HG02798 (cell line): ENCODE measurements around the gene COL4A6.
"Not testable (repeated sequence)": the region's sequence is repeated elsewhere in the genome, so short reads cannot be mapped to it uniquely, and the experiment has no call there.

Source experiments
- ATAC-seq: cut with Tn5 transposase; IDR thresholded peaks from one replicate; pipeline ENCODE4 v1.9.1; 2021; ENCODE audit warnings: mild to moderate bottlenecking; ENCODE audit not compliant: unreplicated experiment, poor library complexity

The COL4A6 gene

GRCh38 chrX:108412783-108413182 is 25.4 kb downstream of the COL4A6 start:
- ATAC-seq, result no peak

GRCh38 chrX:108399418-108400165 is 38.6 kb downstream of the COL4A6 start:
- no peak for ATAC-seq

- no peak for ATAC-seq
These were observed 40.4 kb downstream of the COL4A6 start for GRCh38 chrX:108397627-108398391.

GRCh38 chrX:108396986-108397385 is 41.2 kb downstream of the COL4A6 start:
- ATAC-seq, result no peak

GRCh38 chrX:108396188-108396891 is 41.9 kb downstream of the COL4A6 start:
- ATAC-seq, result no peak

GRCh38 chrX:108390976-108391717 is 47.1 kb downstream of the COL4A6 start:
- ATAC-seq, result not testable (repeated sequence)

- ATAC-seq, result no peak
These were observed 53.4 kb downstream of the COL4A6 start for GRCh38 chrX:108384783-108385182.

GRCh38 chrX:108380222-108380621 is 58.0 kb downstream of the COL4A6 start:
- no peak for ATAC-seq

- not testable (repeated sequence) for ATAC-seq
These were observed 61.4 kb downstream of the COL4A6 start for GRCh38 chrX:108376821-108377220.

GRCh38 chrX:108375591-108375990 is 62.6 kb downstream of the COL4A6 start:
- not testable (repeated sequence) for ATAC-seq

- no peak for ATAC-seq
These were observed 71.4 kb downstream of the COL4A6 start for GRCh38 chrX:108366644-108367406.

GRCh38 chrX:108362026-108362425 is 76.2 kb downstream of the COL4A6 start:
- no peak for ATAC-seq

- no peak for ATAC-seq
These were observed 76.9 kb downstream of the COL4A6 start for GRCh38 chrX:108361316-108361715.

- no peak for ATAC-seq
These were observed 78.2 kb downstream of the COL4A6 start for GRCh38 chrX:108359806-108360602.

- no peak for ATAC-seq
These were observed 84.8 kb downstream of the COL4A6 start for GRCh38 chrX:108353452-108353851.

- ATAC-seq, result no peak
These were observed 89.0 kb downstream of the COL4A6 start for GRCh38 chrX:108349210-108349609.

GRCh38 chrX:108348525-108348924 is 89.7 kb downstream of the COL4A6 start:
- ATAC-seq, result no peak

- ATAC-seq, result no peak
These were observed 90.4 kb downstream of the COL4A6 start for GRCh38 chrX:108347800-108348199.

GRCh38 chrX:108344216-108344615 is 94.0 kb downstream of the COL4A6 start:
- ATAC-seq, result no peak
